Activated CD4-positive, alpha-beta memory T cell treated with anti-CD3 and anti-CD28 coated beads for 36 hours (primary cell): ENCODE results near the gene ABI1. TPM values are rescaled to one million over a fixed set of nuclear protein-coding genes. Genes with fewer than 3 reads are reported as not detected.

Source experiments
- CTCF ChIA-PET: fragments of 350-600 bp; sonication (Branson Sonifier 250); formaldehyde crosslinking; loops from one replicate; lab custom pipeline; 2021; ENCODE audit warnings: antibody characterized with exemption, inconsistent platforms; lab: Charles Lee
- POLR2A ChIA-PET: fragments of 350-600 bp; sonication (Branson Sonifier 250); formaldehyde crosslinking; loops from one replicate; lab custom pipeline; 2021; ENCODE audit warnings: antibody characterized with exemption; lab: Charles Lee
- DNase-seq: peaks from one replicate; pipeline ENCODE4 v3.0.0-alpha.2; 2020
- H3K27ac Mint-ChIP-seq: one replicate; pipeline ENCODE4 v1.8.0; 2021; ENCODE audit warnings: mixed read lengths
- H3K27me3 Mint-ChIP-seq: one replicate; pipeline ENCODE4 v1.8.0; 2021; ENCODE audit warnings: mixed read lengths
- H3K36me3 Mint-ChIP-seq: one replicate; pipeline ENCODE4 v1.8.0; 2021; ENCODE audit warnings: mixed read lengths
- H3K4me1 Mint-ChIP-seq: one replicate; pipeline ENCODE4 v1.8.0; 2021; ENCODE audit warnings: low read depth, mixed read lengths
- H3K4me3 Mint-ChIP-seq: one replicate; pipeline ENCODE4 v1.8.0; 2021; ENCODE audit warnings: mild to moderate bottlenecking, mixed read lengths
- H3K9me3 Mint-ChIP-seq: one replicate; pipeline ENCODE4 v1.8.0; 2021; ENCODE audit warnings: mixed read lengths
- intact Hi-C: fragments of 100-400 bp; cut with micrococcal nuclease; formaldehyde crosslinking; loops from one replicate; pipeline ENCODE4 v1.15.1; 2023
- total RNA-seq, 2 experiments: library from RNA; stranded (reverse); gene quantifications; one replicate each; pipeline ENCODE4 v1.2.3, GENCODE V29; 2021

ABI1 gene
- total RNA-seq, 2 experiments from 2014 or later = 55.5 to 56.2 TPM

GRCh38 chr10:26824015-26824690, 36.6 kb downstream of the ABI1 start:
- H3K4me1 Mint-ChIP-seq = peaks cover 57% of the 10 kb centered on the region

GRCh38 chr10:26821699-26822570, 38.8 kb downstream of the ABI1 start:
- H3K9me3 Mint-ChIP-seq = no peaks in the 10 kb centered on the region
- ChIA-PET POLR2A (no interaction called here), CTCF (no interaction called here)
- no peaks in the 10 kb centered on the region for H3K27me3 Mint-ChIP-seq
- H3K4me1 Mint-ChIP-seq = peaks cover 59% of the 10 kb centered on the region
- no peak for DNase-seq
- H3K36me3 Mint-ChIP-seq = peaks cover 18% of the 10 kb centered on the region
- H3K27ac Mint-ChIP-seq = peak overlapping the region; percentile 53
- intact Hi-C loops = loop anchor here (5.0 kb wide), 1 partner anchor 40 kb away; no protein-coding TSS in a partner anchor
- H3K4me3 Mint-ChIP-seq = no peak overlapping the region

More at GRCh38 chr10:26824015-26824690, 36.6 kb downstream of the ABI1 start:
- H3K27me3 Mint-ChIP-seq = no peaks in the 10 kb centered on the region
- H3K9me3 Mint-ChIP-seq = no peaks in the 10 kb centered on the region
- CTCF ChIA-PET = interaction anchor here (0.9 to 1.6 kb wide), 2 partner anchors 9 to 37 kb away, joined by 3 to 4 read pairs; partner anchors contain the start of gene ABI1
- intact Hi-C loops = loop anchor here (5.0 kb wide), 1 partner anchor 42 kb away; no protein-coding TSS in a partner anchor
- H3K27ac Mint-ChIP-seq = no peak overlapping the region
- POLR2A ChIA-PET = no interaction called here
- H3K4me3 Mint-ChIP-seq = no peak overlapping the region
- no peak for DNase-seq
- peaks cover 18% of the 10 kb centered on the region for H3K36me3 Mint-ChIP-seq

- intact Hi-C loops = no loop called here
- H3K27me3 Mint-ChIP-seq = no peaks in the 10 kb centered on the region
- DNase-seq = no peak
- POLR2A ChIA-PET = no interaction called here
- no peaks in the 10 kb centered on the region for H3K9me3 Mint-ChIP-seq
- H3K4me1 Mint-ChIP-seq = peaks cover 51% of the 10 kb centered on the region
- H3K4me3 Mint-ChIP-seq = no peak overlapping the region
- peaks cover 11% of the 10 kb centered on the region for H3K36me3 Mint-ChIP-seq
- no peak overlapping the region for H3K27ac Mint-ChIP-seq
- CTCF ChIA-PET = interaction anchor here (0.6 to 0.8 kb wide), 3 partner anchors 18 to 201 kb away, joined by 3 to 4 read pairs (median 3); no protein-coding TSS in a partner anchor
Observed at GRCh38 chr10:26815500-26815899, 45.3 kb downstream of the ABI1 start.

GRCh38 chr10:26810435-26811026, 50.2 kb downstream of the ABI1 start:
- H3K27ac Mint-ChIP-seq = no peak overlapping the region
- intact Hi-C loops = no loop called here
- peaks cover 55% of the 10 kb centered on the region for H3K4me1 Mint-ChIP-seq
- DNase-seq = no peak
- H3K4me3 Mint-ChIP-seq = no peak overlapping the region
- H3K36me3 Mint-ChIP-seq = peaks cover 10% of the 10 kb centered on the region
- H3K9me3 Mint-ChIP-seq = no peaks in the 10 kb centered on the region
- no peaks in the 10 kb centered on the region for H3K27me3 Mint-ChIP-seq
- ChIA-PET POLR2A (no interaction called here), CTCF (interaction anchor here (1.5 kb wide), 1 partner anchor 11 kb away, joined by 3 read pairs; no protein-coding TSS in a partner anchor)

- DNase-seq = no peak
- H3K4me3 Mint-ChIP-seq = no peak overlapping the region
- peaks cover 57% of the 10 kb centered on the region for H3K4me1 Mint-ChIP-seq
- H3K27me3 Mint-ChIP-seq = no peaks in the 10 kb centered on the region
- no peaks in the 10 kb centered on the region for H3K9me3 Mint-ChIP-seq
- intact Hi-C loops = loop anchor here (5.0 kb wide), 1 partner anchor 32 kb away; no protein-coding TSS in a partner anchor
- ChIA-PET CTCF (interaction anchor here (1.5 kb wide), 1 partner anchor 11 kb away, joined by 3 read pairs; no protein-coding TSS in a partner anchor), POLR2A (interaction anchor here (0.7 kb wide), 1 partner anchor 11 kb away, joined by 3 read pairs; no protein-coding TSS in a partner anchor)
- H3K27ac Mint-ChIP-seq = no peak overlapping the region
- peaks cover 10% of the 10 kb centered on the region for H3K36me3 Mint-ChIP-seq
Observed at GRCh38 chr10:26809973-26810372, 50.8 kb downstream of the ABI1 start.

- CTCF ChIA-PET = interaction anchor here (1.2 kb wide), 1 partner anchor 27 kb away, joined by 3 read pairs; no protein-coding TSS in a partner anchor
- intact Hi-C loops = loop anchor here (5.0 kb wide), 1 partner anchor 35 kb away; no protein-coding TSS in a partner anchor
- H3K4me3 Mint-ChIP-seq = no peak overlapping the region
- H3K27me3 Mint-ChIP-seq = no peaks in the 10 kb centered on the region
- no peak for DNase-seq
- peaks cover 6% of the 10 kb centered on the region for H3K36me3 Mint-ChIP-seq
- no peaks in the 10 kb centered on the region for H3K9me3 Mint-ChIP-seq
- H3K4me1 Mint-ChIP-seq = peaks cover 64% of the 10 kb centered on the region
- no peak overlapping the region for H3K27ac Mint-ChIP-seq
- POLR2A ChIA-PET = no interaction called here
Observed at GRCh38 chr10:26807532-26807931, 53.2 kb downstream of the ABI1 start.

GRCh38 chr10:26806557-26806956, 54.2 kb downstream of the ABI1 start:
- CTCF ChIA-PET = interaction anchor here (1.2 kb wide), 3 partner anchors 25 to 75 kb away, joined by 3 to 5 read pairs (median 4); no protein-coding TSS in a partner anchor
- intact Hi-C loops = loop anchor here (5.0 kb wide), 1 partner anchor 36 kb away; no protein-coding TSS in a partner anchor
- DNase-seq = no peak
- peaks cover 67% of the 10 kb centered on the region for H3K4me1 Mint-ChIP-seq
- no peaks in the 10 kb centered on the region for H3K27me3 Mint-ChIP-seq
- H3K36me3 Mint-ChIP-seq = peaks cover 4% of the 10 kb centered on the region
- POLR2A ChIA-PET = no interaction called here
- no peak overlapping the region for H3K4me3 Mint-ChIP-seq
- no peaks in the 10 kb centered on the region for H3K9me3 Mint-ChIP-seq
- no peak overlapping the region for H3K27ac Mint-ChIP-seq

- H3K4me1 Mint-ChIP-seq = peaks cover 73% of the 10 kb centered on the region
- H3K4me3 Mint-ChIP-seq = no peak overlapping the region
- intact Hi-C loops = loop anchor here (1.0 to 5.0 kb wide), 2 partner anchors 24 to 37 kb away; no protein-coding TSS in a partner anchor
- ChIA-PET POLR2A (no interaction called here), CTCF (interaction anchor here (1.2 kb wide), 4 partner anchors 24 to 79 kb away, joined by 3 to 5 read pairs (median 4); no protein-coding TSS in a partner anchor)
- DNase-seq = no peak
- H3K9me3 Mint-ChIP-seq = no peaks in the 10 kb centered on the region
- no peak overlapping the region for H3K27ac Mint-ChIP-seq
- peaks cover 4% of the 10 kb centered on the region for H3K36me3 Mint-ChIP-seq
- H3K27me3 Mint-ChIP-seq = no peaks in the 10 kb centered on the region
Observed at GRCh38 chr10:26805567-26806245, 55.1 kb downstream of the ABI1 start.

- intact Hi-C loops = loop anchor here (1.0 to 5.0 kb wide), 2 partner anchors 23 to 38 kb away; no protein-coding TSS in a partner anchor
- no peak overlapping the region for H3K4me3 Mint-ChIP-seq
- H3K27ac Mint-ChIP-seq = no peak overlapping the region
- H3K9me3 Mint-ChIP-seq = no peaks in the 10 kb centered on the region
- peaks cover 77% of the 10 kb centered on the region for H3K4me1 Mint-ChIP-seq
- DNase-seq = no peak
- CTCF ChIA-PET = interaction anchor here (0.7 to 1.2 kb wide), 2 partner anchors 13 to 78 kb away, joined by 3 to 4 read pairs; no protein-coding TSS in a partner anchor
- POLR2A ChIA-PET = interaction anchor here (0.6 to 0.9 kb wide), 2 partner anchors 63 to 70 kb away, joined by 3 read pairs; no protein-coding TSS in a partner anchor
- H3K36me3 Mint-ChIP-seq = peaks cover 4% of the 10 kb centered on the region
- no peaks in the 10 kb centered on the region for H3K27me3 Mint-ChIP-seq
Observed at GRCh38 chr10:26804418-26805393, 56.1 kb downstream of the ABI1 start.

GRCh38 chr10:26803849-26804248, 56.9 kb downstream of the ABI1 start:
- CTCF ChIA-PET = no interaction called here

More at GRCh38 chr10:26803849-26804248, 56.9 kb downstream of the ABI1 start:
- POLR2A ChIA-PET = no interaction called here
- H3K9me3 Mint-ChIP-seq = no peaks in the 10 kb centered on the region
- intact Hi-C loops = no loop called here
- peaks cover 79% of the 10 kb centered on the region for H3K4me1 Mint-ChIP-seq
- H3K27ac Mint-ChIP-seq = no peak overlapping the region
- no peak overlapping the region for H3K4me3 Mint-ChIP-seq
- H3K27me3 Mint-ChIP-seq = no peaks in the 10 kb centered on the region
- H3K36me3 Mint-ChIP-seq = peaks cover 4% of the 10 kb centered on the region
- DNase-seq = no peak
